HL-60/S4 (cell line): Measurements from ENCODE around the gene MCM3.

ENCODE experiments used
- in situ Hi-C: fragments of 300-500 bp; cut with MboI; formaldehyde crosslinking; loops from 2 replicates; pipeline ENCODE4 v1.14.3; 2022; ENCODE audit warnings: low sequenced_read_pairs

MCM3 gene

DNA sequence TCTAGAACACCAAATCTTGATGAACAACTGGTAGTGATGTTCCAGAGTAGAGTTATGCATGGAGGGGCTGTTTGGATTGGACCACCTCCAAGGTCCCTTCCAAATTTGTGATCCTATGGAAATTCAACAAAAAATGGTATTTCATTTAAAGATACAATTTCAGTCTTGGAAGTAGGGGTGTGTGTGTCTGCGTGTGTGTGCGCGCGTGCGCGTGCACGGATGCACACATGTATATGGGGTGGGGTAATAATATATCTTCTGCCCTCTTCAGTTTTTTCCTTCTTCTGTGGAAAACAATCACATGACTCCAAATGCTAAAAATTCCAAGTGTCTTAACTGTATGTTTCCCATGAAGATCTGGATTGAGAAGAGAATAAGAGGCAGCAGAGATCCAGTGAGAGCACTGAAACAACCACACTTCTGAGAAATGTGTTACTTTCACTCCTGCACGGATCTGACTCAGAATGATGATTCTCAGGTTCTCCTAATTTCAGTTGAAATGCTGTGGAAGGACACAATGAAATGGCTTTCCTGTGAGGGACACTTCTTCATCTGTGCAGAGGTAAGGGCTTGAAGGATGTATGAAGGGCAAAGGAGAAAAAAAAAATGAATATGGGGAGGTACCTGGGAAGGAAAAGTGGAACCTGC lies 29.7 kb downstream of the MCM3 start:
- in situ Hi-C loops = loop anchor here (25.0 kb wide), 1 partner anchor 407 kb away; the partner anchor contains the start of gene TMEM14A

DNA sequence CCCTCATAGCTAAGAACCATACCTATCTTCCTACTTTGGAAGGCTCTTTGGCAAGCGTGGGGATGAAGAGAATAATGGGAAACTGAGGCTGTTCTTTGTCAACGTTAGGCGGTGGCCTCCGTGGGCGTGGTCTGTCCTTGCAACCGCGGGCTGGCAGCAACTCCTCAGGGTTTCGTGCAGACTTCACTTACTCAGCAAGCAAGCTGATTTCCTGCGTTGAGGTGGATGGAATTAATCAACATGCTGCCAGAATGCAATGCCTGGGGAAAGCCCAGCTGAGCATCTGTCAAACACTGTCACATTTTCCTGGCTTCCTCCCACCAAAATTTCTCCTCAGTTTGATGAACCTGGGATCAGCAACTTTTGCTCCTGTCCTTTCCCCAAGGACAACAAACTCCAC lies 31.0 kb downstream of the MCM3 start:
- in situ Hi-C loops = loop anchor here (25.0 kb wide), 1 partner anchor 409 kb away; the partner anchor contains the start of gene TMEM14A

DNA sequence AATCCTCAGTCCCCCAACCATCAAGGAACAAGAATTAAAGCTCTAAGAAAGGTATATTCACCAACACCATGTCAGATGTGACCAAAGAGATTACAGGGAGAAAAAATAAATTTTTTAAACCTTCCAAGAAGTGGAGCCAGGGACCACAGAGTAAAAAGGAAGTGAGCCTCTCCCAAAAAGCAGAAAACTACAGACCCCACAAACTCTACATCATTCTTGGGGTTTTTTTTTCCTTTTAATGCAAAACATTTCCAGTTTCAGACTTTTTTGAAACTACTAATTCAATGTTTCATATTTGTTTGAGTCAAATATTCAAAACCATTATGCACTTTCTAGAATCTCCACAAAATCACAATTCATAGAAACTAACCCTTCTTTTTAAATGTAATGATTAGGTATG lies 33.4 kb downstream of the MCM3 start:
- in situ Hi-C loops = loop anchor here (25.0 kb wide), 1 partner anchor 411 kb away; the partner anchor contains the start of gene TMEM14A

DNA sequence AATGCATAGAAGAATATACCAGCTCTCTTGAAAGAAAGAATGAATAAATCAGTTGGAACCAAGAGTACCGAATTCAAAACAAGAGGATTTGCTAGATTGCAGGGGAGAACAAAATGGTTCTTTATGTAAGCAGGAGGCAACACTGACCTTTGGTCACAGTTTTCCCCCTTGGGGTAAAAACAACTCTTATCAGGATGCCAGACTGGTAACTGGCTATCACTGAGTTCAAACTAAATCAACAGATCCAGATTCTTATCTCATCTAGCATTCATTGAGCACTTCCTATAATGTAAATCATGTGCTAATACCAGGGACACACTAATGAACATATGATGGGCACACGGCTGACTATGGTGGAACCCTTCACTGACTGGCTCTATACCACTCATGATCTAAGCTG lies 35.5 kb downstream of the MCM3 start:
- in situ Hi-C loops = no loop called here

- in situ Hi-C loops = no loop called here
Measured at GRCh38 chr6:52245425-52245824, 39.1 kb downstream of the MCM3 start.

DNA sequence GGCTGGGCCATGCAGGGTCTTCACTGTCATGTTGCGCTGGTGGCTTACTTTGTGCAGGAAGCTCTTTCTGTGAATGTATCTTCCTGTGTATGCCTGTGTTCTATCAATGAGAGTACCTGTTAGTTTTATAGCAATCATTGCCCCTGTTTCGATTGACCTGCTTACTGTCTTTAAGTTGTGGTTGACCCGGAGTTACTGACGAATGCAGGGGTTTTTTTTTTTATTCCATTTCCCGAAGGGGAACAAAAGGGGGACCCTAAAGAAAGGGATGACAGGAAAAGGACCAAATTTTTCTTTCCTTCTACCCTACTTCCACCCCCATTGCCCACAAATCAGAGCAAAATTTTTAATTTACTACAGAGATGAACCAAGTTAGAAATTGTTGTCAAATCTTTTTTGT lies 40.1 kb downstream of the MCM3 start, which contains the start of gene IL17F:
IL17F (minus strand) TSS at position 101 of the 400 bp plus-strand sequence; CDS start at position 30, 71 bp downstream.
- in situ Hi-C loops = no loop called here

- in situ Hi-C loops = no loop called here
Measured at GRCh38 chr6:52243282-52243893, 41.2 kb downstream of the MCM3 start.

DNA sequence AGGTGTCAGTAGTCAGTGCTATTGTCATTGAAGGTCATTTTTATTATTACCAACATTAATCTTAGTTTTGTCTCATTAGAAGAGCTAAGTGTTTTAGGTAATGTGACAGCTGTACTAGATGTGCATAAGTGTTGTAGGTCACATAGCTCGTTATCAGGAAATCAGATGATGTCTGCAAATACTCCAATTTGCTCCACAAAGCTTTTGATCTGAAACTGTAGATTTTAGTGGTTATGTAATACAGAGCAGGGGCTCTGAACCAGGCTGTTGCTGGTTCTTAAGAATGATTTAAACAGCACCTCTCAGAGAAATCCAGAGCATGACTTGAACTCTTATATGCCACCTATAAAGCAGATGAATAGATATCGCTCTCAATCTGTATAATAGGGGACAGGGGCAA lies 42.7 kb downstream of the MCM3 start:
- in situ Hi-C loops = no loop called here

DNA sequence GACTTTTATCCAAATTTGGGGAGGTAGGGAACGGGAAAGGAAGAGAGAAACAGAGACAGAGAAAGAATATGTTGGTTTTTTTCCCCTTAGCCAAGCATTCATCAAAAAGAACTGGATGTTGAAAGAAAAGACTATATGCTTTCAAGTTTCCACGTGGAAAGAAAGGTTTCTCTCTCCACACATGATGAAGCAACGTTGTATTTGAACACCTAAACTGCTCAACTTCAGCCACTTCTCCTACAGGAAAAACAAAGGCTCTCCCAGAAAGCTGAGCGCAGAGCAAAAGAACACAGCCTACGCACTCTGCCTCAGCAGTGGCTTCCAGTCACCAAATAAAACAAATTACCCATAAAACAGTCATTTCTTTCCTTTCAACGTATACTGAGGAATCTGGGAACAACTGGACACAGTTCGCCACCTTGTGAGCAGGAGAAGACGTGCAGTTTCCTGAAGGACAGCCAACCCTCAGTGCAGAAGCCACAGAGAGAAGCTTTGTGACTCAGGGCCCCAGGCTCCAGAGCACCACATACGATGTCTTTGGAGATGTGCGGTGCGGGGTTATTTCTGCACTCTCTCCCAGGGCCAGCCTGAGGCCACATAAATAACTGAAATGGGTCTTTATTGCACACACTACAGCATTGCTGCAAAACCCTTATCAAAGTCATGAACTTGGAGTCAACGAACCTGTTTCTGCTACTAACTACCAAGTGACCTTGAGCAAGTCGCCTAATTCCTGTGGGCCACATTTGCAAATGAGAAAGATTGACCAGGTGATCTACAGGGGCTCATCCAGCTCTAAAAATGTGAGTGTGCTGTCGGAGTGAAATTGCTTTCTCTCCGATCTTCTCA lies 50.3 kb downstream of the MCM3 start:
- in situ Hi-C loops = no loop called here

- in situ Hi-C loops = no loop called here
Measured at GRCh38 chr6:52233005-52233404, 51.5 kb downstream of the MCM3 start.

DNA sequence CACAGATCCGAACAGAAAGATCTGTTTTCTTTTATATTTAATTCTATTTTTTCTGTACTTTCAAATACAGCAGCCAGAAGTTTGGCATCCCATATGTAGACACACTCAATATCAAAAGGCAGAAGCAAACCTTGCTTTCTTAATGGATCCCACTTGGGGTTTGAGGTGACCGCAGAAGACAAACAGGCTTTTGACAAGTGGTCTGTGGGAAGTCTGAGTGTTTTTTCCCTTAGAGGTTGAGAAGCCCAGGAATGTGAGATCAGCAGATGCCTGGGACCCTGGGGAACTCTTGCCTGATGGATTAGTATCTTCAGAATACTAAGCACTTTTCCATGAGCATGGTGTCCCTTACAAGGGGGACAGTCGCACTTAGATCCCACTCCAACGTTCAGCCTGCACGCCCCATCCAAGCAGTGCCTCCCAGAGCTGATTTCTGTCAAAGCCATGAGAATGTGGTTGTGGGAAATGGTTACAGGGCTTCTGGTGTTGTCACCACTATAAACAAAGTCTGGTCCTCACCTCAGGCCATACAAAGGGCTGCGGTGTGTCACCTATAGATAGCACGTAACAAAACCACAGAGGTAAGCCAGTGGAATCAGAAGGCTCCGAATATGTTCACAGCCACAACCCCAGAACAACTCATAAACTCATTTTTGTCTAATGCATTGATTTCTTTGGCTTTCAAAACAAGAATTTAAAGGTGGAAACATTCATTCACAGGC lies 53.0 kb downstream of the MCM3 start:
- in situ Hi-C loops = no loop called here

DNA sequence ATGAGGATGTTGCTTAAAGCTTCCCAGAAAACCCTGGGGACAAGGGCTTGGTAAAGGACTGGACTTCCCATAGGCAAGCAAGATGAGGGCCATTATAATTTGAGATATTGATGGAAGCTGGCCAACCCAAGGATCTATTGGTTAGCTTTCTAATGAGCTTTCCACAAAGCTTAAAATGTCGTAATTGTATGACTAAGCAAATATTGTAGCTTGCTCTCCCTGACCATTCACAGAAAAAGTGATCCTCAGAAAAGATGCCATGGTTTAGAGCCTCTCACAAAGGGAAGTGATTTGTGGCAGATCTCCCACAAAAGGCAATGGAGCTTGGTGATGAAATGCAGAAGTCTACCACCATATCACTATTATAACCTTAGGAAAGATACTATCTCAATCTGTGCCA lies 53.9 kb downstream of the MCM3 start:
- in situ Hi-C loops = no loop called here

DNA sequence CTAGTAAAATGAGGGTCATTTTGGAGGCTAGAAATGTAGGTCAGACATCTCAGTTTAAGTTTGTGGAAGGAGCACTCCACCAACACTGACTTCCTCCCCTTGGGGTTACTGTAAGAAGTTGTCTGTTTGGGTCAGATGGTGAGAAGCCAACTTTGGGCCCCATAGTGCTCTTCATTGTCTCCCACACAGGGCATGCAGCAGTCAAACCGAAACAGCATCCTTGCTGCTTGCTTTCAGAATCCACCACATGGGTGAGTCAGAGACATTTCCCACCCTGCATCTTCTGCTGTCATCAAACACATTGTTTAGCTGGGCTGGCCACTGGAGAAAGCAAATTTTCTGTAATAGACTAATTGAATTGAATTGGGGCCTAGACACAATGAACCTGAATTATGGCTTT lies 57.0 kb downstream of the MCM3 start:
- in situ Hi-C loops = no loop called here

GRCh38 chr6:52221302-52221701 lies 63.2 kb downstream of the MCM3 start:
- in situ Hi-C loops = no loop called here

GRCh38 chr6:52217761-52218160 lies 66.8 kb downstream of the MCM3 start:
- in situ Hi-C loops = no loop called here

- in situ Hi-C loops = no loop called here
Measured at GRCh38 chr6:52216932-52217575, 67.5 kb downstream of the MCM3 start.

GRCh38 chr6:52215787-52216186 lies 68.8 kb downstream of the MCM3 start:
- in situ Hi-C loops = no loop called here
